HG03066 (cell line): Measurements from ENCODE around the gene PEX10.

Source experiments
- ATAC-seq: cut with Tn5 transposase; IDR thresholded peaks from one replicate; pipeline ENCODE4 v1.9.1; 2021; ENCODE audit warnings: low read depth; ENCODE audit not compliant: unreplicated experiment

The PEX10 gene

GRCh38 chr1:2406451-2407041 lies 5.8 kb downstream of the PEX10 start:
- no peak for ATAC-seq

GRCh38 chr1:2405588-2406295 lies 6.6 kb downstream of the PEX10 start:
- no peak for ATAC-seq

DNA sequence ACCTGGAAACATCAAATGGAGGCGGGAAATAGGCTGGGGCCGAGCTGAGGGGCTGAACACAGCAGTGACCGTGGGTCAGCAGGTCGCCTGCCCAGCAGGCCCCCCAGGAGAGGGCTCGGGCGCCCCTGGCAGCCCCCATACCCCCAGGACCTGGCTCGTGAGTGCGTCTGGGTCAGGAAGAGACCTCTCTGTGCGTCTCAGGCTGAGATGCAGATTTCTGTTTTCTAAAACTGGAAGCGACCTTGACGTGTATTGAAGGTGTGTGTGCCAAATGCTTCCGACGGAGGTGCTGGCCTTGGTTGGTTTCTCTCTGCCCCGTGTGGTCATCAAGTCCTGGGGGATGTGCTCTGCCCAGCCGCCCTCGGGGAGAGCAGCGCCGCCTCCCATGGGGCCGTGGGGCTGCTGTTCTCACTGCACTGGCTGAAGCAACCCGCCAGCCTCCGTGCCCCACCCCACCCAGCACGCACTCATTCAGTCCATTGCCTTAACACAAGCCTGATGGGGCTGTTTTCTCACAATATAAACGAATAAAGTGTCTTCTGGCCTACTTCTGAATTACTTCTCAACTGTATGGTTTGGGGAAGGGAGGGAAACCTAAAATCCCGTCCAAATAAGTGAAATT lies 7.4 kb downstream of the PEX10 start:
- ATAC-seq, result no peak

- ATAC-seq, result no peak
These were observed 8.0 kb downstream of the PEX10 start for GRCh38 chr1:2404142-2404889.

DNA sequence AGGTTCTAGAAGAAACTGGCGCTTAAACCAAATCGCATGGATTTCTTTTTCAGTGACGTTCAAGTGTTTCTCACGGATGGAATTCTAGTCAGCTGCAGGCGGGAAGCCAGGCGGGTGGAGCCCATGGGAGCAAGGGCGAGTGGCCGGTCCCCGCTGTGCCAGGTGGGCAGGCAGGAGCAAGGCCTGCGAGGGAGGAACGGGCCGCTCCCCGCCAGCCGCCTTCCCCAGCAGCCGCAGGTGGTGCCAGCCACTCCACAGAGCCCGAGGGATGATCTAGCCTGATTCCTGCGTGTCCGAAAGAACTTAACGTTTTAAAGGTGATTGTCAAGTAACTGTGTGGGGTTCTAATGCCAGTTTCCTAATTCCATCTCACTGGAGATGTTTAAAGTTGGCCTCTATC lies 9.1 kb downstream of the PEX10 start:
- no peak for ATAC-seq

- no peak for ATAC-seq
These were observed 9.9 kb downstream of the PEX10 start for GRCh38 chr1:2402420-2402819.

- no peak for ATAC-seq
These were observed 11.3 kb downstream of the PEX10 start for GRCh38 chr1:2400950-2401649.

- no peak for ATAC-seq
These were observed 11.8 kb downstream of the PEX10 start for GRCh38 chr1:2400576-2400909.

GRCh38 chr1:2399890-2400575 lies 12.3 kb downstream of the PEX10 start:
- ATAC-seq, result no peak

- no peak for ATAC-seq
These were observed 13.5 kb downstream of the PEX10 start for GRCh38 chr1:2398871-2399270.

DNA sequence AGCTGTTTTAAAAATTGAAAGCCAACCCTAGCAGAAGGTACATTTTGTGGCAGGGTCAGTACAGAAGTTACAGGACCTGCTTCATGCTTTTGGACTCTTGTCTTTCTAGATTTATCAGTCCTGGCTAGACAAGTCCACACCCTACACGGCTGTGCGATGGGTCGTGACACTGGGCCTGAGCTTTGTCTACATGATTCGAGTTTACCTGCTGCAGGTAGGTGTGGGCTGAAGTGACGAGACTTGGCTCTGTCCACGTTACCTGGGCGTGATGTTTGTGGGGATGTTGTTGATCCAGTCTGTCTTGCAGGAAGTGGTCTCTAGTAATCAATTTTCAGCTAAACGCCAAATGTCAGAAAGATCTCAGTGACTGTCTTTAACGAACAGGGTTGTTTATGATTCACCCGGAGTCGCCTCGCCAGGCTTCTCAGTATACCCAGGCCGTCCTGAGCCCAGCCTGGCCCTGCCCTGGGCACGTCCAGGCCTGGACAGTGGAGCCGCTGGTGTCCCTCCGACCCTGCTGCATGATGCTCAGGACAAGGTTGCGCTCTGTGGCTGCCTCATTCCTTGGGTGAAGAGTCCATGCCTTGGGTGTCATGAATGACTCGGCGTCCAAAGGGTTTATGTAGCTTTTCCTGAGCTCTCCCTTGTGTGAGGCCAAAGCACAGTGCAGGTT lies 15.2 kb downstream of the PEX10 start:
- no peak for ATAC-seq

- no peak for ATAC-seq
These were observed 15.9 kb downstream of the PEX10 start for GRCh38 chr1:2396476-2396875.

DNA sequence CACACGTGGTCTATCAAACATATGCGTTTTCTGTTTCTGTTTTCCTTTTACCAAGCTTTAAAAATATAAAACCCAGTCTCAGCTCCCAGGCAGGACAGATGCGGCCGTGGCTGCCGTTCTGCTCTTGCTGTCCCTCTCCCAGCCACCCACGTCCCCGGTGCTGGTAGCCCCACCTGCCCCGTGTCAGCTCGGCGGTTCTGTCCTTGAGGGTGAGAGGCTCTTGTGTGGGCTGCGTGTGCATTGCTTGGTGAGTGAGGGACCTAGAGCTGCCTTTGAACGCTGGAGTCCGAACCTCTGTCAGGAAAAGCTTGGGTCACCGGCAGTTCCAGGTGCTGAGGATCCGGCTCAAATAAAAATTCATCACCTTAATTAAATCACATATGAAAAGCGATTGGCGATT lies 16.3 kb downstream of the PEX10 start:
- no peak for ATAC-seq

DNA sequence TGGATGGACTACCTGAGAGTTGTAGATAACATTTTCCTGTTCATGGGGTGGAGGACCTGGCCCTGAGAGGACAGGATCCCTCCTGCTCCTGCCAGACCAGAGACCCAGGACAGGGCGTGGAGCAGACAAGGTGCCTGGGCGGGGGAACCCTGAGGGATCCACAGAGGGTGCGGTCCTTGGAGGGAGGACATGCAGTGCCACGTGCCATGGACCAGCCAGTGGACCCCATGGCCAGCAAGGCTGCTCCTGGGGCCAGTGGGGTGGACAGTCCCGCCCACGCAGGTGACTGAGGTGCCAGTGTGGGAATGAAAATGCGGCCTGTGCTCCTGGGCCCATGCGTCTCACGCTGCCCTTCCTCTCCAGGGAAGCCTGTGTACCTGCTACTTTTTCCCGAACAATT lies 17.1 kb downstream of the PEX10 start:
- no peak for ATAC-seq

DNA sequence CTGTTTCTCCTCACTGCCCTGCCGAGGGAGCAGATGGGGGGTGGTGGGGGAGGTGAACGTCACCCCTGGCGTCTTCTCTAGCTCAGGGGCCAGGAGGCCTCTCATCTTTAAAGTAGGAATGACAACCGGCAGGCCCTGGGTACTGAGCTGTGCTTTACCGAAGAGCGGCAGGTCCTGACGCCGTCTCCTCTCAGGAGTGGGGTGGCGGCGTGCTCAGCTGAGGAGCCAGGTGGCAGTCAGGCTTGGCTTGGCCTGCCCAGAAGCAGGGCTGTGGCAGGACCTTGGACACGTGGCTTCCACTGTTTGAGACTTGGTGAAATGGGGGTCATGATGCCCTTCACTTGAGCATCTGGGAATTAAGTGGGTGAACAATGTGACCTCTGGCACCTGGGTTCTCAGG lies 17.6 kb downstream of the PEX10 start:
- no peak for ATAC-seq

- no peak for ATAC-seq
These were observed 18.1 kb downstream of the PEX10 start for GRCh38 chr1:2394220-2394619.

- no peak for ATAC-seq
These were observed 18.9 kb downstream of the PEX10 start for GRCh38 chr1:2393471-2393877.

DNA sequence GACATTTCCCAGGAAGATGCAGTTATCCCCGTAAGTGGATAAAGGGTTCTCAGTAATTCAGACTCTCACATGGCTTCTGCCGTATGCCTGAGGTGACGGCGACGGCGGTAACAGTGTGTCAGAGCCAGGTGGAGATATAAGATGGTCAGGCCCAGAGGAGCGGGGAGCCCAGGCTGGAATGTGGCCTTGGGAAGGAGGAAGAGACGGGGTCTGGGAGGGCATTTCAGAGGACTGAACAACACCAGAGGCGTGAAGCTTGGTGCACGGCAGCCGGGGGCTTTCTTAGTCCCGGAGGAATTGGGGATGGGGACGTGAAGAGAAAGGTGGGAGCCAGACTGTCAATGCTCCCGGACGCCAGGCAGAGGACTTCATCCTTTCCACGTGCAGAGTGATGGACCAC lies 19.7 kb downstream of the PEX10 start:
- ATAC-seq, result no peak

DNA sequence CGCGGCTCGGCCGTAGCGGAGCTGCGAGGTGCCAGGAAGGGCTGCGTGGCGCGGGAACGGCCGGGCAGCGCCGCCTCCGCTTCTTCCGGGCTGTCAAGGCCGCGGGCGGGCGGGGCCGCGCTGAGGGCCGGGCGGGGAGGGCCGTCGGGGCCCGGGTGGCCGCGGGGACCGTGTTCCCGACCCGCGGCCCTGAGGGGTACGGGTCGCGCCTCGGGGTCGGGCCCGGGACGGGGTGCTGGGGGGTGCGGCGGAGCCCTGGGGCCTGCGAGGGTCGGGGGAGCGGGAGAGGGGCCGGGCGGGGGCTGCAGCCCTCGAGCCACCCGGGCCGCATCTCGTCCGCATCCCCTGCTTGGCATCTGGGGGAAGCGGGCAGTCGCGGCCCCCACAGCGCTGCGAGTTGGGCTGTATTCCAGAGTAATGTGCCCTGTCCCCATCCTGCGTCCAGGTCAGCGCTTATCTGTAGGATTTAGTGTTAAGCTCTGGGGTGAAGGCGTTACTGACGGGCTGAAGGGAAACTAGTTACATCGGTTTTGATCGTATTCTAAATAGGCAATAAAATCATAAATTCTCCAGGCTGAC lies 20.3 kb downstream of the PEX10 start:
- ATAC-seq, result peak; percentile 12
